ENCODE measurements around the gene HUS1B. TPM values are rescaled to one million over a fixed set of nuclear protein-coding genes. Genes with fewer than 3 reads are reported as not detected.
"Not testable (repeated sequence)": the region's sequence is repeated elsewhere in the genome, so short reads cannot be mapped to it uniquely, and the experiment has no call there.

HUS1B gene
- polyA plus RNA-seq, 3 donors, result 0.23 to 0.73 TPM; not detected in 1

- Histone ChIP-seq H3K9me3 (replicated peaks in 1 of 2; ENCODE audit: control insufficient read depth in 1 of 2, insufficient read depth in 1 of 2, low read length in 2 of 2) (no peaks in the 10 kb centered on the region), H4K20me1 (ENCODE audit: insufficient read depth, low read length) (peaks cover 20% of the 10 kb centered on the region), H3K27ac (ENCODE audit: low read depth in 1 of 2, low read length in 2 of 2) (no peak overlapping the region), H3K4me2 (replicated peaks; ENCODE audit: extremely low read depth, low read length, poor library complexity, severe bottlenecking) (no peak overlapping the region), H3K4me3 (replicated peaks in 1 of 3; ENCODE audit: low read depth in 2 of 3, low read length in 3 of 3) (no peak overlapping the region), H3K9ac (ENCODE audit: insufficient read depth, low read length, poor library complexity, severe bottlenecking) (no peak overlapping the region), H3K27me3 (ENCODE audit: control insufficient read depth in 2 of 2, insufficient read depth in 2 of 2, low read length in 2 of 2) (no peaks in the 10 kb centered on the region), H3K36me3 (replicated peaks in 1 of 2; ENCODE audit: control insufficient read depth in 1 of 2, insufficient read depth in 2 of 2, low read length in 2 of 2) (no peaks in the 10 kb centered on the region), H3K4me1 (ENCODE audit: control insufficient read depth in 1 of 2, insufficient read depth in 2 of 2, low read length in 2 of 2) (no peaks in the 10 kb centered on the region), H2AFZ (ENCODE audit: insufficient read depth, low read depth, low read length, poor library complexity, severe bottlenecking) (no peak overlapping the region), H3K79me2 (ENCODE audit: insufficient read depth, low read length) (peaks cover 3% of the 10 kb centered on the region)
- 97% methylated on average over 5 of the region's 7 CpGs for WGBS (ENCODE audit: insufficient coverage)
- Mint-ChIP-seq H3K4me1 (peaks cover 8% of the 10 kb centered on the region), H3K4me3 (no peak overlapping the region), H3K27ac (no peak overlapping the region), H3K27me3 (ENCODE audit: low read depth in 3 of 3) (no peaks in the 10 kb centered on the region), H3K36me3 (peaks cover 3 to 4% of the 10 kb centered on the region in 2 donors), H3K9me3 (peaks cover 0 to 13% (median 0%) of the 10 kb centered on the region in 7 donors)
- intact Hi-C loops (cut with micrococcal nuclease), result no loop called here
- DNase-seq, result no peak
- TF ChIP-seq CTCF (IDR thresholded peaks at IDR 0.05), result no peak
Measured at GRCh38 chr6:667253-667927, 10.5 kb upstream of the HUS1B start.

- no peaks in the 10 kb centered on the region for H3K9me3 ChIP-seq (replicated peaks in 1 of 2; ENCODE audit: control insufficient read depth in 1 of 2, insufficient read depth in 1 of 2, low read length in 2 of 2)
- H3K4me1 Mint-ChIP-seq, result peaks cover 8% of the 10 kb centered on the region
- peaks cover 3 to 4% of the 10 kb centered on the region in 2 donors for H3K36me3 Mint-ChIP-seq
- peaks cover 8% of the 10 kb centered on the region for H3K79me2 ChIP-seq (ENCODE audit: insufficient read depth, low read length)
- H3K4me2 ChIP-seq (replicated peaks; ENCODE audit: extremely low read depth, low read length, poor library complexity, severe bottlenecking), result no peak overlapping the region
- H4K20me1 ChIP-seq (ENCODE audit: insufficient read depth, low read length), result peaks cover 31% of the 10 kb centered on the region
- no peaks in the 10 kb centered on the region for H3K27me3 Mint-ChIP-seq (ENCODE audit: low read depth in 3 of 3)
- H3K36me3 ChIP-seq (replicated peaks in 1 of 2; ENCODE audit: control insufficient read depth in 1 of 2, insufficient read depth in 2 of 2, low read length in 2 of 2), result no peaks in the 10 kb centered on the region
- H3K4me1 ChIP-seq (ENCODE audit: control insufficient read depth in 1 of 2, insufficient read depth in 2 of 2, low read length in 2 of 2), result no peaks in the 10 kb centered on the region
- no peak overlapping the region for H3K27ac Mint-ChIP-seq
- DNase-seq, result no peak
- H3K4me3 Mint-ChIP-seq, result no peak overlapping the region
- WGBS (ENCODE audit: insufficient coverage), result 91% methylated on average over 3 of the region's 5 CpGs
- no peak overlapping the region for H3K9ac ChIP-seq (ENCODE audit: insufficient read depth, low read length, poor library complexity, severe bottlenecking)
- TF ChIP-seq CTCF (IDR thresholded peaks at IDR 0.05), result no peak
- no peak overlapping the region for H2AFZ ChIP-seq (ENCODE audit: insufficient read depth, low read depth, low read length, poor library complexity, severe bottlenecking)
- intact Hi-C loops (cut with micrococcal nuclease), result no loop called here
- no peak overlapping the region for H3K27ac ChIP-seq (ENCODE audit: low read depth in 1 of 2, low read length in 2 of 2)
- peaks cover 0 to 11% (median 0%) of the 10 kb centered on the region in 7 donors for H3K9me3 Mint-ChIP-seq
- no peak overlapping the region for H3K4me3 ChIP-seq (replicated peaks in 1 of 3; ENCODE audit: low read depth in 2 of 3, low read length in 3 of 3)
- no peaks in the 10 kb centered on the region for H3K27me3 ChIP-seq (ENCODE audit: control insufficient read depth in 2 of 2, insufficient read depth in 2 of 2, low read length in 2 of 2)
Measured at GRCh38 chr6:665403-666267, 8.7 kb upstream of the HUS1B start.

- H3K27ac ChIP-seq (ENCODE audit: low read depth in 1 of 2, low read length in 2 of 2); H3K27me3 Mint-ChIP-seq (ENCODE audit: low read depth in 3 of 3); H3K36me3 Mint-ChIP-seq; H2AFZ ChIP-seq (ENCODE audit: insufficient read depth, low read depth, low read length, poor library complexity, severe bottlenecking); H3K9ac ChIP-seq (ENCODE audit: insufficient read depth, low read length, poor library complexity, severe bottlenecking); H3K36me3 ChIP-seq (replicated peaks in 1 of 2; ENCODE audit: control insufficient read depth in 1 of 2, insufficient read depth in 2 of 2, low read length in 2 of 2); intact Hi-C loops (cut with micrococcal nuclease); DNase-seq; H3K27me3 ChIP-seq (ENCODE audit: control insufficient read depth in 2 of 2, insufficient read depth in 2 of 2, low read length in 2 of 2); H3K9me3 ChIP-seq (replicated peaks in 1 of 2; ENCODE audit: control insufficient read depth in 1 of 2, insufficient read depth in 1 of 2, low read length in 2 of 2); H3K4me1 ChIP-seq (ENCODE audit: control insufficient read depth in 1 of 2, insufficient read depth in 2 of 2, low read length in 2 of 2); H3K4me3 ChIP-seq (replicated peaks in 1 of 3; ENCODE audit: low read depth in 2 of 3, low read length in 3 of 3); H3K4me2 ChIP-seq (replicated peaks; ENCODE audit: extremely low read depth, low read length, poor library complexity, severe bottlenecking); H3K4me3 Mint-ChIP-seq: not testable (repeated sequence)
- peaks cover 12% of the 10 kb centered on the region for H3K79me2 ChIP-seq (ENCODE audit: insufficient read depth, low read length)
- no CpG with 5 or more reads among the region's 4 CpGs for WGBS (ENCODE audit: insufficient coverage)
- Mint-ChIP-seq H3K9me3 (peaks cover 0 to 11% (median 0%) of the 10 kb centered on the region in 7 donors), H3K27ac (peak overlapping the region in 1 of 7 donors; percentile 10), H3K4me1 (peaks cover 11% of the 10 kb centered on the region)
- peaks cover 34% of the 10 kb centered on the region for H4K20me1 ChIP-seq (ENCODE audit: insufficient read depth, low read length)
Measured at GRCh38 chr6:663788-664187, 6.9 kb upstream of the HUS1B start.

Data from CD14-positive monocyte (primary cell).